Measurements from ENCODE around the gene DCAF17.

DNA sequence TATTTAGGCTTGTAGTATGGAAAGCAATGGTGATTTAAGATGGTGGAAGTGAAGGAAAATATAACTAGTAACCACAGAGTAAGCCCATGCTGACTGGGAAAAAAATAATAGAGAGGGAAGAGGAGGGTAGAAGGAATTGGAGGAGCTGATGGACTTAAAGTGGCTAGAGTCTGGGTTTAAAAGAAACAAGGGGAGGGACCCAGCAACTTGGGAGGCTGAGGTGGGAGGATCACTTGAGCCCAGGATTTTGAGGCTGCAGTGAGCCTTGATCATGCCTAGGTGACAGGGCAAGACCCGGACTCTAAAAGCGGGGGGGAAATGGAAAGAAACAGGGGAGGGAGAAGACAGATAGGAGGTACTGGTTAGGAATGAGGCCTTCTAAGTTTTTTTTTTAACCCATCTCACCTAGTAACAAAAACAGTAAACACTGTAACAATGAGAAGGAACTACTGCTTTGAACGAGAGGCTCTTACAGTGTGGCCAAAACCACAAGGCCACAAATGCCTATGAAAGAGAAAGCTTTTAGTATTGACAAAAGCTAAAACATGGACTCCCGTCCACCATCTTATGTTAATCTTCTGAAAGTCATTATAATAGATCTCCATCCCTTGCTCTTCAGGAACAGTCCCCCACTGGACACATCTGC is 26.9 kb upstream of the DCAF17 start:
- TF ChIP-seq, protein P1, sequence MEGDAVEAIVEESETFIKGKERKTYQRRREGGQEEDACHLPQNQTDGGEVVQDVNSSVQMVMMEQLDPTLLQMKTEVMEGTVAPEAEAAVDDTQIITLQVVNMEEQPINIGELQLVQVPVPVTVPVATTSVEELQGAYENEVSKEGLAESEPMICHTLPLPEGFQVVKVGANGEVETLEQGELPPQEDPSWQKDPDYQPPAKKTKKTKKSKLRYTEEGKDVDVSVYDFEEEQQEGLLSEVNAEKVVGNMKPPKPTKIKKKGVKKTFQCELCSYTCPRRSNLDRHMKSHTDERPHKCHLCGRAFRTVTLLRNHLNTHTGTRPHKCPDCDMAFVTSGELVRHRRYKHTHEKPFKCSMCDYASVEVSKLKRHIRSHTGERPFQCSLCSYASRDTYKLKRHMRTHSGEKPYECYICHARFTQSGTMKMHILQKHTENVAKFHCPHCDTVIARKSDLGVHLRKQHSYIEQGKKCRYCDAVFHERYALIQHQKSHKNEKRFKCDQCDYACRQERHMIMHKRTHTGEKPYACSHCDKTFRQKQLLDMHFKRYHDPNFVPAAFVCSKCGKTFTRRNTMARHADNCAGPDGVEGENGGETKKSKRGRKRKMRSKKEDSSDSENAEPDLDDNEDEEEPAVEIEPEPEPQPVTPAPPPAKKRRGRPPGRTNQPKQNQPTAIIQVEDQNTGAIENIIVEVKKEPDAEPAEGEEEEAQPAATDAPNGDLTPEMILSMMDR (IDR thresholded peaks at IDR 0.05 in 8 of 11, conservative IDR thresholded peaks at IDR 0.05 in 3 of 11): no peak
- no peak for TF ChIP-seq POLR2A (IDR thresholded peaks at IDR 0.05)
- TF ChIP-seq POLR2AphosphoS5 (IDR thresholded peaks at IDR 0.05): no peak

Data from spleen (tissue), 7 donors.